Adrenal gland (tissue), 5 donors: ENCODE data around the gene BPGM.

Source experiments
- POLR2A ChIP-seq, 2 donors: fragments of 450-650 bp; IDR thresholded peaks; one replicate each; pipeline ENCODE4 v1.6.1; 2017; ENCODE audit warnings: antibody characterized with exemption in 2 of 2, mild to moderate bottlenecking in 2 of 2, moderate library complexity in 1 of 2
- TF ChIP-seq, protein P1 (sequence below), 6 experiments: fragments of 450-650 bp in 4 of 6; fragments of 200-600 bp in 2 of 6; sonication (generic) in 1 of 6; IDR thresholded peaks; 1 replicate in 5 of 6; 2 replicates in 1 of 6; pipeline versions ENCODE4 v1.5.1 to v1.8.0; 2016 to 2021; ENCODE audit warnings: antibody characterized with exemption in 6 of 6, mild to moderate bottlenecking in 2 of 6, moderate library complexity in 1 of 6
- donor health status: DM: no; HTN: no; CAD: no.

DNA sequence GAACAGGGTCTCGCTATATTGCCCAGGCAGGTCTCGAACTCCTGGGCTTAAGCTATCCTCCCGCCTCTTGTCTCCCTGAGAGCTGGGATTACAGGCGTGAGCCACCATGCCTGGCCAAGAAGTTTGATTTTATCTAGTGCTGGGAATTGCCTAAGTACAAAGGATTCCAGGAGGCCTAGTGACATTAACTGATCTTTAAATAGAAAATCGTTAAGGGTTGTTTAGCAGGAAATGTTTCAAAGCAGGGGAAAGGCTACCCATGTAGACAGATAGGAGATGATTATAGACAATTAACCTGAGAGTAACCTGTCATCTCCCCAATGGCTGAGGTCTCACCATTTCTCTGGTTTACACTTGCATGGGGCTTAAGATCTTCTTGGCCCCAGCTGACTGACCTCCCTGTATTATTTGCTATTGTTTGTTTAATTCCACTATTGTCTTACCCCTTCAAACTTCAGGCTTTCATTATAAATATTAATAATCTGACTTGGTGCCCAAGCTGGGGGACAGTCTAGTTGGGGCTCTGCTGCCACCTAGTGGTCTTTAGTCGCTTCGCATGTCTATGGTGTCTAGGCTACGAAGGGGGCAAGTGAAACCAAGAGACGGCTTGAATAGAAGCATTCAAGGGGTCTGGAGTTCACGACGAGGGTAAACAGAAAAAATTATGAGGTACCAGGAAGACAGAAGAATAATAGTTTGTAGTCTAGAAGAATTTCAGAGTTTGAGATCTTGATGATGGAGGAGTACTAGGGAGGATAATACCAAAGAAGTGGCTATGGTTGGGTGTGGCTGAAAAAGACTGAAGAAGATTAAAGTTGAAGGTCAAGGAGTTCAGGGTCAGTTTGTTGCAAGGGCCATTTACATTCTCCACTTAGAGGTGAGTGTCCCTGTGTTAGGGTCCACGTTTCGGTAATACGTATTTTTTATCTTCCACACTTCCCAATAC lies 40.4 kb upstream of the BPGM start:
- TF ChIP-seq, protein P1, sequence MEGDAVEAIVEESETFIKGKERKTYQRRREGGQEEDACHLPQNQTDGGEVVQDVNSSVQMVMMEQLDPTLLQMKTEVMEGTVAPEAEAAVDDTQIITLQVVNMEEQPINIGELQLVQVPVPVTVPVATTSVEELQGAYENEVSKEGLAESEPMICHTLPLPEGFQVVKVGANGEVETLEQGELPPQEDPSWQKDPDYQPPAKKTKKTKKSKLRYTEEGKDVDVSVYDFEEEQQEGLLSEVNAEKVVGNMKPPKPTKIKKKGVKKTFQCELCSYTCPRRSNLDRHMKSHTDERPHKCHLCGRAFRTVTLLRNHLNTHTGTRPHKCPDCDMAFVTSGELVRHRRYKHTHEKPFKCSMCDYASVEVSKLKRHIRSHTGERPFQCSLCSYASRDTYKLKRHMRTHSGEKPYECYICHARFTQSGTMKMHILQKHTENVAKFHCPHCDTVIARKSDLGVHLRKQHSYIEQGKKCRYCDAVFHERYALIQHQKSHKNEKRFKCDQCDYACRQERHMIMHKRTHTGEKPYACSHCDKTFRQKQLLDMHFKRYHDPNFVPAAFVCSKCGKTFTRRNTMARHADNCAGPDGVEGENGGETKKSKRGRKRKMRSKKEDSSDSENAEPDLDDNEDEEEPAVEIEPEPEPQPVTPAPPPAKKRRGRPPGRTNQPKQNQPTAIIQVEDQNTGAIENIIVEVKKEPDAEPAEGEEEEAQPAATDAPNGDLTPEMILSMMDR (IDR thresholded peaks at IDR 0.05) = peak; percentile 86 to 96 (median 92)
- TF ChIP-seq POLR2A (IDR thresholded peaks at IDR 0.05) = no peak
